PFSK-1 (cell line): ENCODE results near the gene COX8C. TPM values are rescaled to one million over a fixed set of nuclear protein-coding genes. Genes with fewer than 3 reads are reported as not detected.

Experiments used
- FOXP2 ChIP-seq: optimal IDR thresholded peaks from 2 replicates; pipeline ENCODE3; 2011; ENCODE audit warnings: borderline replicate concordance, control low read depth, inconsistent platforms; ENCODE audit not compliant: insufficient read depth; ENCODE audit errors: extremely low read length, extremely low read depth
- POLR2AphosphoS5 ChIP-seq: IDR thresholded peaks from 2 replicates; pipeline ENCODE4 v1.6.1; 2012; ENCODE audit warnings: low read depth, mild to moderate bottlenecking, control low read depth, low read length, moderate library complexity
- SIN3A ChIP-seq: IDR thresholded peaks from 2 replicates; pipeline ENCODE4 v1.6.1; 2012; ENCODE audit warnings: mild to moderate bottlenecking, low read length, moderate library complexity, borderline replicate concordance; ENCODE audit not compliant: insufficient read depth
- TAF1 ChIP-seq: IDR thresholded peaks from 2 replicates; pipeline ENCODE4 v1.6.1; 2012; ENCODE audit warnings: low read length, control low read depth, borderline replicate concordance; ENCODE audit not compliant: insufficient read depth
- polyA plus RNA-seq: library from polyadenylated mRNA; unstranded; fragments of >200 nt; gene quantifications from one replicate; pipeline ENCODE4 v1.2.1, GENCODE V29; 2012; ENCODE audit warnings: low read depth, missing spikeins; ENCODE audit not compliant: insufficient read length
- TF ChIP-seq, protein P1 (sequence below), 2 experiments: IDR thresholded peaks; 2 replicates each; pipeline versions ENCODE4 v1.6.1 to v1.8.0; 2011 to 2012; ENCODE audit warnings: low read depth in 2 of 2, low read length in 2 of 2, control low read depth in 1 of 2, inconsistent platforms in 1 of 2, mild to moderate bottlenecking in 1 of 2, moderate library complexity in 1 of 2; ENCODE audit not compliant: insufficient read depth in 1 of 2

COX8C gene, protein sequence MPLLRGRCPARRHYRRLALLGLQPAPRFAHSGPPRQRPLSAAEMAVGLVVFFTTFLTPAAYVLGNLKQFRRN
- not detected for polyA plus RNA-seq

DNA sequence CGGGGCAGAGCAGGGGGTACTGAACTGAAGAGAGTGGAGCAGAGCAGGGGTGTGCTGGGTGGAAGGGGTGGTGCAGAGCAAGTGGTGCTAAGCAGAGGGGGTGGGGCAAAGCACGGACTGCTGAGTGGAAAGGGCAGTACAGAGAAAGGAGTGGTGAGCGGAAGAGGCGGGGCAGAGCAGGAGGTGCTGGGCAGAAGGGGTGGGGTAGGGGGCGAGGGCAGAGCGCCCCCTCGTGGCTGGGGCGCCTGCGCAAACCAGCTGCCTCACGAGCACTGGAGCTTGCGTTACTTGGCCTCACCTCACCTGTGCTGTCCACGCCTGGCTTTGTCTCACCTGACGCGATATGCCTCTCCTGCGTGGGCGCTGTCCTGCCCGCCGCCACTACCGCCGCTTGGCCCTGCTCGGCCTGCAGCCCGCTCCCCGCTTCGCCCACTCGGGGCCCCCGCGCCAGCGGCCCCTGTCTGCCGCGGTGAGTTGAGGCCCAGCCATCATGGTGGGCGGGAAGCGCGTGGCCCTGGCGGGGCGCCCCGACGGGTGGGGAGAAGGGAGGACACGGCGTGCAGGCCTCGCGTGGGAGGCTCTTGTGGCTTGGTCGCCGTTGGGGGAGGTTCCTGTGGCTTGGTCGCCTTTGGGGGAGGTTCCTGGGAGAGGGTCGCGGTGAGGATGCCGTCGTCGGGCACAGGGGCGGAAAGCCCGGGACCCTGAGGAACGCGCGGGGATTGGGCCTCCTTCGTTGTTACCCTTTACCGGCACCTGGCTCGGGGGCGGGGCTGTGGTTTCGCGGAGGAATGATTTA, at the start of gene COX8C:
Gene COX8C, plus strand, starts transcription at position 257 of the 796 bp plus-strand sequence. Its CDS starts 87 bp downstream, at position 344.
- TF ChIP-seq SIN3A (no peak), POLR2AphosphoS5 (no peak), TAF1 (no peak), FOXP2 (no peak)
- TF ChIP-seq, protein P1, sequence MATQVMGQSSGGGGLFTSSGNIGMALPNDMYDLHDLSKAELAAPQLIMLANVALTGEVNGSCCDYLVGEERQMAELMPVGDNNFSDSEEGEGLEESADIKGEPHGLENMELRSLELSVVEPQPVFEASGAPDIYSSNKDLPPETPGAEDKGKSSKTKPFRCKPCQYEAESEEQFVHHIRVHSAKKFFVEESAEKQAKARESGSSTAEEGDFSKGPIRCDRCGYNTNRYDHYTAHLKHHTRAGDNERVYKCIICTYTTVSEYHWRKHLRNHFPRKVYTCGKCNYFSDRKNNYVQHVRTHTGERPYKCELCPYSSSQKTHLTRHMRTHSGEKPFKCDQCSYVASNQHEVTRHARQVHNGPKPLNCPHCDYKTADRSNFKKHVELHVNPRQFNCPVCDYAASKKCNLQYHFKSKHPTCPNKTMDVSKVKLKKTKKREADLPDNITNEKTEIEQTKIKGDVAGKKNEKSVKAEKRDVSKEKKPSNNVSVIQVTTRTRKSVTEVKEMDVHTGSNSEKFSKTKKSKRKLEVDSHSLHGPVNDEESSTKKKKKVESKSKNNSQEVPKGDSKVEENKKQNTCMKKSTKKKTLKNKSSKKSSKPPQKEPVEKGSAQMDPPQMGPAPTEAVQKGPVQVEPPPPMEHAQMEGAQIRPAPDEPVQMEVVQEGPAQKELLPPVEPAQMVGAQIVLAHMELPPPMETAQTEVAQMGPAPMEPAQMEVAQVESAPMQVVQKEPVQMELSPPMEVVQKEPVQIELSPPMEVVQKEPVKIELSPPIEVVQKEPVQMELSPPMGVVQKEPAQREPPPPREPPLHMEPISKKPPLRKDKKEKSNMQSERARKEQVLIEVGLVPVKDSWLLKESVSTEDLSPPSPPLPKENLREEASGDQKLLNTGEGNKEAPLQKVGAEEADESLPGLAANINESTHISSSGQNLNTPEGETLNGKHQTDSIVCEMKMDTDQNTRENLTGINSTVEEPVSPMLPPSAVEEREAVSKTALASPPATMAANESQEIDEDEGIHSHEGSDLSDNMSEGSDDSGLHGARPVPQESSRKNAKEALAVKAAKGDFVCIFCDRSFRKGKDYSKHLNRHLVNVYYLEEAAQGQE (IDR thresholded peaks at IDR 0.05; ENCODE audit: insufficient read depth in 1 of 2, low read depth in 2 of 2, low read length in 2 of 2) = no peak

DNA sequence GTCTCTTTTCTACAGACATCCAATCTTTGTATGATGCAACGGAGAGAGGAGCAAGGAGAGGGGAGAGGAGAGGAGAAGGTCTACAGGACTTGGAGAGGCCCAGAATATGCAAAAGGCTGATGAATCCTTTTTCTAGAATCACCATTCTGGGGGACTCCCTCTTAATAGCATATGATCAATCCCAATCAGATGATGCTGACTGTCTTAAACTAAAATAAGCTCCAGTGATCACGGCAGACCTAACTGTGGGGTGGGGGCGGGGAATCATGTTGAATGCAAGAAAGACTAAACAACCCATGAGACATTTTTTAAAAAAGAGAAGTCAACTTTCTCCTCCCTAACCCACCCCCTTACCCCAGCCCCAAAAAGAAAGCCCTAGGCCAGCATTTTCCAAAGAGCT, 47.6 kb upstream of the COX8C start:
- no peak for TF ChIP-seq TAF1
- TF ChIP-seq SIN3A = no peak
- no peak for TF ChIP-seq FOXP2
- TF ChIP-seq, protein P1 (IDR thresholded peaks at IDR 0.05; ENCODE audit: insufficient read depth in 1 of 2, low read depth in 2 of 2, low read length in 2 of 2) = no peak
- no peak for TF ChIP-seq POLR2AphosphoS5

DNA sequence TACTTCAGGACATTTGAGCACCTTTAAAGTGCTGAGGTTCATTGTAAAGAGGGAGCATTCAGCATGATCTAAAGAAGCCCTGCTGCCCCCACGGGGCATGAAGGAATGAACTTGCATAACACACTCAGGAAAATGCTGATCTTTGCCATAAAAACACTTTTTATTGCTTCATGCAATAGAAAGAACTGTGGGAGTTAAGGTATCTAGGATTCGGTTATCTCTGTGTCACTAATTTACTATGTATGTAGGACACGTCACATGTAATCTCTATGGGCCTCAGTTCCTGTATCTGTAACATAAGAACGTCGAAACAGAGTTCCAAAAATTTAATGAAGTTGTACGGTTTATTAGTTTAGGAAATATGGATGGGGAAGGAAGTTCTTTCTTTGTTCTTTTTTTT, 47.1 kb upstream of the COX8C start:
- TF ChIP-seq, protein P1 (IDR thresholded peaks at IDR 0.05; ENCODE audit: insufficient read depth in 1 of 2, low read depth in 2 of 2, low read length in 2 of 2) = no peak
- no peak for TF ChIP-seq TAF1
- TF ChIP-seq FOXP2 = no peak
- TF ChIP-seq SIN3A = no peak
- no peak for TF ChIP-seq POLR2AphosphoS5

DNA sequence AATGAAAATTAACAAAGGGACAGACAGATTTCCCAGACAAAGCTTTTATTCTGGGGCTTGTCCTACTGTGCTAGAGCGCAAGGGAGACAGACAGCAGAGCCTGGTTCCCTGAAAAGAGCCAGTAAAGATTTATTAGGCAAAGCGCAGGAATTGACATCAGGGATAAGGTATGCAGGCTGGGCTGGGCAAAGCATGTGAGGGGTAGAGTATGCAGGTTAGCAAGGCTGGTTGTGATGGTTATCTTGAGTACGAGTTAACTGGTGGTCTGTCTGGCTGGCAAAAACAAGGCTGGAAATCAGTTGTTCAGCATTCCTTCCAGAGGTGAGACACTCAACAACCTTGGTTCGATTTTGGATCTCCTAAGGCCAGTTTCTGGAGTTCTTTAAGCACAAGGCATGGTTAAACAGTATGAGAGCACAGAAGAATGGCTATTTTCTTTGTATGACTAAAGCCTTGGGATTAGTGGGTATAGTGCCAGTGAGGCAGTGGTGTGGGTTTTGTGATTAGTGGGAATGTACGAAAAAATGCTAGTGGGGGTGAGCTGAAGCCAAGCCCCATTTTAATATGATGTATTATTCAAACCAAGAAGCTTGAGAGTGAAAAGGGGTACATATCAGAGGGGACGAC, 45.0 kb upstream of the COX8C start:
- TF ChIP-seq POLR2AphosphoS5 = no peak
- TF ChIP-seq TAF1 = no peak
- TF ChIP-seq, protein P1 (IDR thresholded peaks at IDR 0.05; ENCODE audit: insufficient read depth in 1 of 2, low read depth in 2 of 2, low read length in 2 of 2) = no peak
- no peak for TF ChIP-seq FOXP2
- TF ChIP-seq SIN3A = no peak
